Gastroesophageal sphincter (tissue), 4 donors: Measurements from ENCODE around the gene ZNF565. TPM values are rescaled to one million over a fixed set of nuclear protein-coding genes. Genes with fewer than 3 reads are reported as not detected.
A peak's percentile ranks its signal among the peaks of the same experiment; 100 is the strongest.

ENCODE experiments used
- ATAC-seq: fragments of 150-250 bp; one replicate; pipeline ENCODE4 v1.9.1; 2016; ENCODE audit warnings: mild to moderate bottlenecking, moderate library complexity
- H3K27ac ChIP-seq, 4 donors: fragments of 200-600 bp; sonication (generic) in 3 of 4; 1 replicate in 3 of 4; 2 replicates in 1 of 4; pipeline ENCODE4 v1.5.1; 2016 to 2019
- H3K27me3 ChIP-seq: fragments of 200-600 bp; sonication (generic); one replicate; pipeline ENCODE4 v1.5.1; 2019
- H3K36me3 ChIP-seq, 2 donors: fragments of 200-600 bp; sonication (generic); one replicate each; pipeline ENCODE4 v1.5.1; 2019; ENCODE audit warnings: control low read depth in 1 of 2
- H3K4me1 ChIP-seq, 3 donors: fragments of 200-600 bp; sonication (generic); 1 replicate in 2 of 3; 2 replicates in 1 of 3; pipeline ENCODE4 v1.5.1; 2016 to 2019; ENCODE audit warnings: control low read depth in 2 of 3
- H3K4me3 ChIP-seq, 2 donors: fragments of 200-600 bp; sonication (generic); one replicate each; pipeline ENCODE4 v1.5.1; 2019; ENCODE audit warnings: mild to moderate bottlenecking in 1 of 2, moderate library complexity in 1 of 2
- H3K9me3 ChIP-seq, 3 donors: fragments of 200-600 bp; sonication (generic); one replicate each; pipeline ENCODE4 v1.5.1; 2017 to 2019; ENCODE audit warnings: control low read depth in 2 of 3
- CTCF ChIP-seq, 4 experiments: fragments of 200-600 bp in 2 of 4; fragments of 450-650 bp in 2 of 4; sonication (generic) in 1 of 4; IDR thresholded peaks; one replicate each; pipeline ENCODE4 v1.5.1; 2017 to 2019; ENCODE audit warnings: antibody characterized with exemption in 4 of 4, mild to moderate bottlenecking in 2 of 4, moderate library complexity in 2 of 4
- EP300 ChIP-seq: sonication (generic); formaldehyde crosslinking; IDR thresholded peaks from one replicate; pipeline ENCODE4 v1.6.1; 2017; ENCODE audit warnings: antibody characterized with exemption, mild to moderate bottlenecking
- POLR2A ChIP-seq, 2 donors: fragments of 450-650 bp; IDR thresholded peaks; one replicate each; pipeline ENCODE4 v1.6.1; 2017; ENCODE audit warnings: antibody characterized with exemption in 2 of 2, mild to moderate bottlenecking in 2 of 2, moderate library complexity in 1 of 2
- POLR2AphosphoS5 ChIP-seq: sonication (generic); formaldehyde crosslinking; IDR thresholded peaks from one replicate; pipeline ENCODE4 v1.6.1; 2017; ENCODE audit warnings: antibody characterized with exemption
- WGBS, 2 donors: methylation state at CpG; one replicate each; pipeline ENCODE4 v1.1.5; 2018; ENCODE audit warnings: low coverage in 1 of 2; 5-methylcytosine and 5-hydroxymethylcytosine counted together
- total RNA-seq, 4 donors: library from RNA; depleted of rRNA; stranded (reverse); fragments of >200 nt; gene quantifications; one replicate each; pipeline ENCODE4 v1.1.0, GENCODE V29; 2016

ZNF565 gene
- total RNA-seq, 4 donors from 2014 or later = 4.4 to 6.3 (median 5.8) TPM

GRCh38 chr19:36215276-36216123 lies 1.0 kb upstream of the ZNF565 start:
- ATAC-seq = no peak
- Histone ChIP-seq H3K9me3 (no peaks in the 10 kb centered on the region), H3K4me1 (peaks cover 0 to 63% (median 14%) of the 10 kb centered on the region in 3 donors), H3K36me3 (peaks cover 0 to 10% of the 10 kb centered on the region in 2 donors), H3K4me3 (peak overlapping the region; percentile 69 to 89), H3K27me3 (no peaks in the 10 kb centered on the region), H3K27ac (peak overlapping the region; percentile 80 to 96 (median 92))
- TF ChIP-seq CTCF (IDR thresholded peaks at IDR 0.05) (no peak), POLR2A (IDR thresholded peaks at IDR 0.05) (no peak), EP300 (no peak), POLR2AphosphoS5 (no peak)
- 1% methylated on average over 25 to 27 of the region's 27 CpGs for WGBS, 2 donors

- no peak overlapping the region for H3K4me3 ChIP-seq
- H3K27me3 ChIP-seq = no peaks in the 10 kb centered on the region
- ATAC-seq = no peak
- 63 to 76% methylated on average over 2 of the region's 2 CpGs for whole genome bisulfite sequencing, 2 donors
- H3K36me3 ChIP-seq = no peaks in the 10 kb centered on the region
- H3K4me1 ChIP-seq = peaks cover 0 to 38% (median 14%) of the 10 kb centered on the region in 3 donors
- TF ChIP-seq CTCF (IDR thresholded peaks at IDR 0.05) (no peak), POLR2A (IDR thresholded peaks at IDR 0.05) (no peak), EP300 (no peak), POLR2AphosphoS5 (no peak)
- H3K9me3 ChIP-seq = no peaks in the 10 kb centered on the region
- no peak overlapping the region for H3K27ac ChIP-seq
These were observed 1.6 kb downstream of the ZNF565 start for GRCh38 chr19:36212895-36213294.

- Histone ChIP-seq H3K4me1 (peaks cover 0 to 14% (median 4%) of the 10 kb centered on the region in 3 donors), H3K4me3 (no peak overlapping the region), H3K27me3 (no peaks in the 10 kb centered on the region), H3K27ac (no peak overlapping the region), H3K36me3 (peaks cover 0 to 16% of the 10 kb centered on the region in 2 donors), H3K9me3 (no peaks in the 10 kb centered on the region)
- ATAC-seq = no peak
- no peak for TF ChIP-seq EP300
- no peak for TF ChIP-seq CTCF (IDR thresholded peaks at IDR 0.05)
- TF ChIP-seq POLR2AphosphoS5 = no peak
- TF ChIP-seq POLR2A (IDR thresholded peaks at IDR 0.05) = no peak
- 74 to 90% methylated on average over 3 to 6 of the region's 8 CpGs for WGBS, 2 donors
These were observed 4.0 kb downstream of the ZNF565 start for GRCh38 chr19:36210497-36210896.

- ATAC-seq = no peak
- Histone ChIP-seq H3K27ac (no peak overlapping the region), H3K4me3 (no peak overlapping the region), H3K4me1 (peaks cover 0 to 14% (median 4%) of the 10 kb centered on the region in 3 donors), H3K27me3 (no peaks in the 10 kb centered on the region), H3K9me3 (no peaks in the 10 kb centered on the region), H3K36me3 (peaks cover 0 to 27% of the 10 kb centered on the region in 2 donors)
- 94% methylated on average over 7 of the region's 7 CpGs; no CpG with 5 or more reads in 1 of the 2 donors for WGBS, 2 donors
- TF ChIP-seq EP300 (no peak), CTCF (IDR thresholded peaks at IDR 0.05) (no peak), POLR2AphosphoS5 (no peak), POLR2A (IDR thresholded peaks at IDR 0.05) (no peak)
These were observed 5.1 kb downstream of the ZNF565 start for GRCh38 chr19:36209372-36209771.
